Upper lobe of right lung (tissue), 1 donor: ENCODE data around the gene GALM. TPM values are rescaled to one million over a fixed set of nuclear protein-coding genes. Genes with fewer than 3 reads are reported as not detected.
A peak's percentile ranks its signal among the peaks of the same experiment; 100 is the strongest.

Experiments used
- ATAC-seq: fragments of 200-7000 bp; cut with Tn5 transposase; one replicate; pipeline ENCODE4 v1.9.1; 2020; ENCODE audit warnings: mild to moderate bottlenecking, moderate library complexity
- DNase-seq: peaks from one replicate; pipeline ENCODE4 v3.0.0-alpha.2; 2020
- H3K27ac ChIP-seq: fragments of 200-600 bp; one replicate; pipeline ENCODE4 v1.8.0; 2022
- H3K27me3 ChIP-seq: fragments of 200-600 bp; one replicate; pipeline ENCODE4 v1.8.0; 2022; ENCODE audit warnings: mild to moderate bottlenecking
- H3K36me3 ChIP-seq: fragments of 200-600 bp; one replicate; pipeline ENCODE4 v1.8.0; 2022
- H3K4me1 ChIP-seq: fragments of 200-600 bp; one replicate; pipeline ENCODE4 v1.8.0; 2022
- H3K4me3 ChIP-seq: fragments of 200-600 bp; one replicate; pipeline ENCODE4 v1.8.0; 2022; ENCODE audit warnings: mild to moderate bottlenecking
- H3K9me3 ChIP-seq: fragments of 200-600 bp; one replicate; pipeline ENCODE4 v1.8.0; 2022
- intact Hi-C: fragments of 100-400 bp; cut with DNase I; formaldehyde crosslinking; loops from one replicate; pipeline ENCODE4 v1.11.0; 2022
- total RNA-seq: library from RNA; stranded (reverse); fragmentation: NEBNext Ultra II Directional; extraction: Animal tissue kit (Norgen Biotek cat#: 25700); gene quantifications from one replicate; pipeline ENCODE4 v1.2.1, GENCODE V29; 2021
- TF ChIP-seq, protein P1 (sequence below): fragments of 200-600 bp; IDR thresholded peaks from one replicate; pipeline ENCODE4 v1.8.0; 2022; ENCODE audit warnings: antibody characterized with exemption
- donor health status: DM: no; HTN: yes; CAD: no; lungs with severe emphysema.

GALM gene
- total RNA-seq, 1 donor from 2014 or later: 14.7 TPM

DNA sequence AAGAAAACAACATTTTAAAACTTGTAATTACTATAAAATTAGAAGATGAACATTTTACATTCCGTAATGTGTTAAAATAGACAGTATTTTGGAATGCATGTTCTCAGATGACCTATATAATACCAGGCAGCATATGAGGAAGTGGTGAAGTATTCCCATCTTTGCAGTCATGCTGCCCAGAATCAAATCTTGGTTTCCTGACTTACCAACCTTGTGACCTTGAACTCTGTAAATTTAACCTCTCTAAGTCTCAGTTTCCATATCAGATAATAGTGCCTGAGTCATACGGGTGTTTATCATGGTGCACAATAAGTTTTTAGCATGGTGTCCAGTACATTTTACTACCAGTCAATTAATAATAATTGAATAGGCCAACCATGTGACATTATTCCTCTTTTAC is 7.3 kb upstream of the GALM start:
- H3K27me3 ChIP-seq: no peaks in the 10 kb centered on the region
- TF ChIP-seq, protein P1, sequence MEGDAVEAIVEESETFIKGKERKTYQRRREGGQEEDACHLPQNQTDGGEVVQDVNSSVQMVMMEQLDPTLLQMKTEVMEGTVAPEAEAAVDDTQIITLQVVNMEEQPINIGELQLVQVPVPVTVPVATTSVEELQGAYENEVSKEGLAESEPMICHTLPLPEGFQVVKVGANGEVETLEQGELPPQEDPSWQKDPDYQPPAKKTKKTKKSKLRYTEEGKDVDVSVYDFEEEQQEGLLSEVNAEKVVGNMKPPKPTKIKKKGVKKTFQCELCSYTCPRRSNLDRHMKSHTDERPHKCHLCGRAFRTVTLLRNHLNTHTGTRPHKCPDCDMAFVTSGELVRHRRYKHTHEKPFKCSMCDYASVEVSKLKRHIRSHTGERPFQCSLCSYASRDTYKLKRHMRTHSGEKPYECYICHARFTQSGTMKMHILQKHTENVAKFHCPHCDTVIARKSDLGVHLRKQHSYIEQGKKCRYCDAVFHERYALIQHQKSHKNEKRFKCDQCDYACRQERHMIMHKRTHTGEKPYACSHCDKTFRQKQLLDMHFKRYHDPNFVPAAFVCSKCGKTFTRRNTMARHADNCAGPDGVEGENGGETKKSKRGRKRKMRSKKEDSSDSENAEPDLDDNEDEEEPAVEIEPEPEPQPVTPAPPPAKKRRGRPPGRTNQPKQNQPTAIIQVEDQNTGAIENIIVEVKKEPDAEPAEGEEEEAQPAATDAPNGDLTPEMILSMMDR: no peak
- ATAC-seq: no peak
- DNase-seq: no peak
- H3K4me1 ChIP-seq: peaks cover 4% of the 10 kb centered on the region
- no peaks in the 10 kb centered on the region for H3K36me3 ChIP-seq
- H3K4me3 ChIP-seq: no peak overlapping the region
- H3K27ac ChIP-seq: no peak overlapping the region
- intact Hi-C loops: no loop called here
- H3K9me3 ChIP-seq: no peaks in the 10 kb centered on the region

DNA sequence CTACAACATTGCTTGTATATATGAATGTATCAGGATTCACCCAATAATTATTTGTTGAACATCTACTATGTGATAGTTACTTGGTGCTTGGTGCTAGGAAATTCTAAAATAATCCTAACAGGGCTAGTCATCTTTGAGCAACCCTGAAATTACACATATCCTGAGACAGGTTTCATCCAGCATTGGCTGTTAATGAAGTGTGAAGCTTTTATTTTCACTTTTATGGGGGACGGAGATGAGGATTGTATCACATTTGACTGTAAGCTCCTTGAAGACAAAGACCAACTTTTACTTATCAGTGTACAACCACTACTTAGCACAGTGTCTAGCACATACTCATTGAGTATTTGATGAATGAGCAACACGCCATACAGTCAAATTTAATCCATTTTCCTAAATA is 6.8 kb upstream of the GALM start:
- no peak overlapping the region for H3K4me3 ChIP-seq
- no peaks in the 10 kb centered on the region for H3K9me3 ChIP-seq
- no peak overlapping the region for H3K27ac ChIP-seq
- no peak for DNase-seq
- TF ChIP-seq, protein P1: no peak
- H3K27me3 ChIP-seq: no peaks in the 10 kb centered on the region
- intact Hi-C loops: no loop called here
- H3K36me3 ChIP-seq: no peaks in the 10 kb centered on the region
- ATAC-seq: no peak
- H3K4me1 ChIP-seq: peaks cover 2% of the 10 kb centered on the region

DNA sequence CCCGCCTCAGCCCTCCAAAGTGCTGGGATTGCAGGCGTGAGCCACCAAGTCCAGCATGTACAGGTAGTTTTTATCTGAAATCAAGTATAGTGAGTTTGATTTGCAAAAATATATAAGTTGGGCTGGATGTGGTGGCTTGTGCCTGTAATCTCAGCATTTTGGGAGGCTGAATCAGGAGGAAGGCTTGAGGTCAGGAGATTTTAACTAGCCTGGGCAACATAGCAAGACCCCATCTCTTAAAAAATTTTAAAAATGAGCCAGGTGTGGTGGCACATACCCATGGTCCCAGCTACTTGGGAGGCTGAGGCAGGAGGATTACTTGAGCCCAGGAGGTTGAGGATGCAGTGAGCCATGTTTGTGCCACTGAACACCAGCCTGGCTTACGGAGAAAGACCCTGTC is 5.6 kb upstream of the GALM start:
- Histone ChIP-seq H3K36me3 (no peaks in the 10 kb centered on the region), H3K4me3 (no peak overlapping the region), H3K9me3 (no peaks in the 10 kb centered on the region), H3K4me1 (no peaks in the 10 kb centered on the region), H3K27me3 (no peaks in the 10 kb centered on the region), H3K27ac (no peak overlapping the region)
- ATAC-seq (no peak), DNase-seq (no peak)
- intact Hi-C loops: no loop called here
- TF ChIP-seq, protein P1: no peak

DNA sequence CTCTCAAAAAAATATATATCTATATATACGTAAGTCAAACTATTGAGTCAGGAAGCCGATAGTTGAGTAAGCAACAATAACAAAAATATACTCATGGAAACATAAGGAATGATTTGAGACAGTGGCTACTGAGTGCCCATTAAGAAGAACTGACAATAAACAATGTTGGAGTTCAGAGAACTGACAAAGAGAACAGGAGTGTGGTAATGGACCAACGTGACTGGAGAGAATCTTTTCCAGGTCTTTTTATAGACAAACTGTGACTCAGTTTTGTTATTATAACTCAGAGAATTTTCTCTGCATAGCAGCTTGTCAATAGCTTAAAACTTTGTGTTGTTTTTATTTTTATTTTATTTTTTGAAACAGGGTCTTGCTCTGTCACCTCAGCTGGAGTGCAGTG is 4.6 kb upstream of the GALM start:
- no peak for ATAC-seq
- TF ChIP-seq, protein P1: no peak
- intact Hi-C loops: no loop called here

DNA sequence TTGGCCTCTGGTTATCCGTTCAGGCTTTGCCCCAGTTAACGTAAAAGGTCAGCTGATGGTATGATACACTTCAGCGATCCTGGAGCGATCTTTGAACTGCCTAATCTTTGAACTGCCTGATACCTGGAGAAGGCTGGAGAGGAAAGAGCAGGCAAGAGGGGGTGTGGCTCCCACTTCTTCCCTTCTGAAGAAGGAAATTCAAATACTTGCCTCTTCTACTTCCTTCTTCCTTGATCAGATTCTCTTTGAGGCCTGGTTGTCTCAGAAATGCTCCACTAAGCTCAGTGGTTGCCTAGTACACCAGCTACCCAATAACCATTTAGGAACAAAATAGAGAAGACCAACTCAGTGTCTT is 619 bp downstream of the GALM start:
- peak; percentile 71 for ATAC-seq
- intact Hi-C loops: no loop called here
- Histone ChIP-seq H3K9me3 (no peaks in the 10 kb centered on the region), H3K36me3 (no peaks in the 10 kb centered on the region), H3K4me3 (peak overlapping the region; percentile 88), H3K27ac (peak overlapping the region; percentile 76), H3K4me1 (peaks cover 11% of the 10 kb centered on the region), H3K27me3 (no peaks in the 10 kb centered on the region)
- TF ChIP-seq, protein P1: no peak
- DNase-seq: no peak

More for the DNA sequence above, 4.6 kb upstream of the GALM start:
- no peak overlapping the region for H3K27ac ChIP-seq
- H3K9me3 ChIP-seq: no peaks in the 10 kb centered on the region
- H3K4me1 ChIP-seq: peaks cover 4% of the 10 kb centered on the region
- H3K27me3 ChIP-seq: no peaks in the 10 kb centered on the region
- H3K36me3 ChIP-seq: no peaks in the 10 kb centered on the region
- no peak overlapping the region for H3K4me3 ChIP-seq
- DNase-seq: no peak

DNA sequence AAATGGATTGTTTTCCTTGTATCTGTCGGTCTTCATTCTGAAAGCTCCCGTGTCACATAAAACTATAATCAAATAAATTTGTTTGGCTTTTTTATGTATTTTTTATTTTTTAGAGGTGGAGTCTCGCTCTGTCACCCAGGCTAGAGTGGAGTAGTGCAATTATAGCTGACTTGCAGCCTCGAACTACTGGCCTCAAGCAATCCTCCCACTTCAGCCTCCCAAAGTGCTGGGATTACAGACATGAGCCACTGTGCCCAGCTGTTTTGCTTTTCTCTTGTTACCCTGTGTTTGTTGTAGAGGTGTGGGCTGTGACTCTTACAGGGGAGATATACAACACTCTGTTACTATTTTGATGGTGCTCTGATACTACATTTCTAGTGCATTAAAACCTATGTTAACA is 2.2 kb downstream of the GALM start:
- TF ChIP-seq, protein P1: no peak
- peaks cover 11% of the 10 kb centered on the region for H3K4me1 ChIP-seq
- DNase-seq (no peak), ATAC-seq (no peak)
- no peaks in the 10 kb centered on the region for H3K27me3 ChIP-seq
- no peaks in the 10 kb centered on the region for H3K9me3 ChIP-seq
- H3K36me3 ChIP-seq: no peaks in the 10 kb centered on the region
- peak overlapping the region; percentile 88 for H3K4me3 ChIP-seq
- intact Hi-C loops: no loop called here
- H3K27ac ChIP-seq: peak overlapping the region; percentile 76
